Breast epithelium (tissue), 3 donors: ENCODE measurements around the gene HSDL1.

ENCODE experiments used
- POLR2A ChIP-seq: fragments of 450-650 bp; IDR thresholded peaks from one replicate; pipeline ENCODE4 v1.6.1; 2016; ENCODE audit warnings: antibody characterized with exemption, mild to moderate bottlenecking, moderate library complexity
- POLR2AphosphoS5 ChIP-seq, 3 donors: sonication (generic); formaldehyde crosslinking; IDR thresholded peaks; one replicate each; pipeline ENCODE4 v1.6.1; 2017; ENCODE audit warnings: antibody characterized with exemption in 3 of 3
- TF ChIP-seq, protein P1 (sequence below), 3 donors: fragments of 450-650 bp; IDR thresholded peaks; one replicate each; pipeline ENCODE4 v1.5.1; 2016 to 2017; ENCODE audit warnings: antibody characterized with exemption in 3 of 3, mild to moderate bottlenecking in 3 of 3, moderate library complexity in 3 of 3

DNA sequence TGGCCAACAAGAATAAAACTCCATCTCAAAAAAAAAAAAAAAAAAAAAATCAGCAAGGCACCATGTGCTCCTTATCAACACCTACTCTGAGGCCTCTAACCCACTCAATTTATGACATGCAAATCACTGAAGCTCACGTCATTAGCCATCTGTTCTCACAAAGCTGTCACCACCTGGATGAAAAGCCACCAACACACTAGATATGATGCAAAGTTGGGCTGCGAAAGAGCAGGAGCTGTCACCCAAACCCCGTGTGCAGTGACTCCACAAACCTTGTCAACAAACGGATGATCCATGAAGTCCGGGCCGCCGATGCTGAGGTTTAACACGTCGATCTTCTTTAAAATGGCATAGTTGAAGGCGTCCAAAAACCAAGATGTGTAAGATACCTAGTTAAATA is 53.5 kb downstream of the HSDL1 start:
- no peak for TF ChIP-seq POLR2AphosphoS5 (IDR thresholded peaks at IDR 0.05)
- TF ChIP-seq, protein P1, sequence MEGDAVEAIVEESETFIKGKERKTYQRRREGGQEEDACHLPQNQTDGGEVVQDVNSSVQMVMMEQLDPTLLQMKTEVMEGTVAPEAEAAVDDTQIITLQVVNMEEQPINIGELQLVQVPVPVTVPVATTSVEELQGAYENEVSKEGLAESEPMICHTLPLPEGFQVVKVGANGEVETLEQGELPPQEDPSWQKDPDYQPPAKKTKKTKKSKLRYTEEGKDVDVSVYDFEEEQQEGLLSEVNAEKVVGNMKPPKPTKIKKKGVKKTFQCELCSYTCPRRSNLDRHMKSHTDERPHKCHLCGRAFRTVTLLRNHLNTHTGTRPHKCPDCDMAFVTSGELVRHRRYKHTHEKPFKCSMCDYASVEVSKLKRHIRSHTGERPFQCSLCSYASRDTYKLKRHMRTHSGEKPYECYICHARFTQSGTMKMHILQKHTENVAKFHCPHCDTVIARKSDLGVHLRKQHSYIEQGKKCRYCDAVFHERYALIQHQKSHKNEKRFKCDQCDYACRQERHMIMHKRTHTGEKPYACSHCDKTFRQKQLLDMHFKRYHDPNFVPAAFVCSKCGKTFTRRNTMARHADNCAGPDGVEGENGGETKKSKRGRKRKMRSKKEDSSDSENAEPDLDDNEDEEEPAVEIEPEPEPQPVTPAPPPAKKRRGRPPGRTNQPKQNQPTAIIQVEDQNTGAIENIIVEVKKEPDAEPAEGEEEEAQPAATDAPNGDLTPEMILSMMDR (IDR thresholded peaks at IDR 0.05), result no peak
- TF ChIP-seq POLR2A, result no peak
